Activated B cell treated with CpG ODN at 0.5 μM for 24 hours (primary cell): Measurements from ENCODE around the gene LBH. TPM values are rescaled to one million over a fixed set of nuclear protein-coding genes. Genes with fewer than 3 reads are reported as not detected.

Experiments
- ATAC-seq: fragments of 200-7000 bp; cut with Tn5 transposase; one replicate; pipeline ENCODE4 v1.10.0; 2021; ENCODE audit warnings: low read depth, mild to moderate bottlenecking, moderate library complexity
- CTCF ChIA-PET: fragments of 350-600 bp; sonication (Branson Sonifier 250); formaldehyde crosslinking; loops from one replicate; lab custom pipeline; 2021; ENCODE audit warnings: antibody characterized with exemption; lab: Charles Lee
- POLR2A ChIA-PET: fragments of 350-600 bp; sonication (Branson Sonifier 250); formaldehyde crosslinking; loops from one replicate; lab custom pipeline; 2021; ENCODE audit warnings: antibody characterized with exemption; lab: Charles Lee
- DNase-seq: peaks from one replicate; pipeline ENCODE4 v3.0.0; 2022
- H3K27ac Mint-ChIP-seq: one replicate; pipeline ENCODE4 v1.8.0; 2020; ENCODE audit warnings: mixed read lengths
- H3K27me3 Mint-ChIP-seq: one replicate; pipeline ENCODE4 v1.8.0; 2021; ENCODE audit warnings: mixed read lengths
- H3K36me3 Mint-ChIP-seq: one replicate; pipeline ENCODE4 v1.8.0; 2021; ENCODE audit warnings: low read depth, mixed read lengths
- H3K4me1 Mint-ChIP-seq: one replicate; pipeline ENCODE4 v1.8.0; 2021; ENCODE audit warnings: mixed read lengths
- H3K4me3 Mint-ChIP-seq: one replicate; pipeline ENCODE4 v1.8.0; 2020; ENCODE audit warnings: mild to moderate bottlenecking, mixed read lengths
- H3K9me3 Mint-ChIP-seq: one replicate; pipeline ENCODE4 v1.8.0; 2020; ENCODE audit warnings: mixed read lengths
- CTCF ChIP-seq: fragments of 200-600 bp; IDR thresholded peaks from one replicate; pipeline ENCODE4 v1.8.0; 2022; ENCODE audit warnings: antibody characterized with exemption, mild to moderate bottlenecking
- intact Hi-C: fragments of 100-400 bp; cut with micrococcal nuclease; formaldehyde crosslinking; loops from one replicate; pipeline ENCODE4 v1.15.1; 2024
- total RNA-seq: library from RNA; stranded (reverse); gene quantifications from 2 replicates; pipeline ENCODE4 v1.2.3, GENCODE V29; 2022

LBH gene
- total RNA-seq, 1 donor from 2014 or later, result 131 TPM

GRCh38 chr2:30257266-30258214 is 26.2 kb downstream of the LBH start:
- Mint-ChIP-seq H3K36me3 (peaks cover 83% of the 10 kb centered on the region), H3K4me3 (no peak overlapping the region), H3K4me1 (peaks cover 56% of the 10 kb centered on the region), H3K27me3 (no peaks in the 10 kb centered on the region), H3K27ac (peak overlapping the region; percentile 70), H3K9me3 (peaks cover 6% of the 10 kb centered on the region)
- ATAC-seq, result no peak
- POLR2A ChIA-PET, result interaction anchor here (0.9 to 1.2 kb wide), 2 partner anchors 10 to 24 kb away, joined by 3 to 4 read pairs; no protein-coding TSS in a partner anchor
- no peak for DNase-seq
- no peak for TF ChIP-seq CTCF
- intact Hi-C loops, result no loop called here
- CTCF ChIA-PET, result no interaction called here

GRCh38 chr2:30259071-30259470 is 27.7 kb downstream of the LBH start:
- H3K4me3 Mint-ChIP-seq, result no peak overlapping the region
- intact Hi-C loops, result no loop called here
- no peaks in the 10 kb centered on the region for H3K27me3 Mint-ChIP-seq
- no peak for DNase-seq
- H3K36me3 Mint-ChIP-seq, result peaks cover 74% of the 10 kb centered on the region
- H3K27ac Mint-ChIP-seq, result peak overlapping the region; percentile 27
- no peak for TF ChIP-seq CTCF
- H3K4me1 Mint-ChIP-seq, result peaks cover 51% of the 10 kb centered on the region
- ChIA-PET CTCF (interaction anchor here (0.8 kb wide), 1 partner anchor 14 kb away, joined by 3 read pairs; no protein-coding TSS in a partner anchor), POLR2A (interaction anchor here (0.6 to 0.7 kb wide), 3 partner anchors 21 to 28 kb away, joined by 3 to 5 read pairs (median 3); no protein-coding TSS in a partner anchor)
- peaks cover 8% of the 10 kb centered on the region for H3K9me3 Mint-ChIP-seq
- no peak for ATAC-seq

- CTCF ChIA-PET, result no interaction called here
Observed at GRCh38 chr2:30259827-30260679, 28.7 kb downstream of the LBH start.

GRCh38 chr2:30260941-30261340 is 29.6 kb downstream of the LBH start:
- DNase-seq, result no peak
- Mint-ChIP-seq H3K9me3 (peaks cover 8% of the 10 kb centered on the region), H3K4me1 (peaks cover 60% of the 10 kb centered on the region), H3K27ac (peak overlapping the region; percentile 74), H3K4me3 (no peak overlapping the region), H3K27me3 (no peaks in the 10 kb centered on the region), H3K36me3 (peaks cover 62% of the 10 kb centered on the region)
- intact Hi-C loops, result no loop called here
- ChIA-PET POLR2A (interaction anchor here (1.0 to 2.1 kb wide), 7 partner anchors 8 to 76 kb away, joined by 3 to 6 read pairs (median 5); no protein-coding TSS in a partner anchor), CTCF (interaction anchor here (1.4 kb wide), 1 partner anchor 214 kb away, joined by 7 read pairs; no protein-coding TSS in a partner anchor)
- TF ChIP-seq CTCF, result no peak
- no peak for ATAC-seq

More at GRCh38 chr2:30259827-30260679, 28.7 kb downstream of the LBH start:
- Mint-ChIP-seq H3K27me3 (no peaks in the 10 kb centered on the region), H3K4me1 (peaks cover 57% of the 10 kb centered on the region), H3K9me3 (peaks cover 8% of the 10 kb centered on the region), H3K27ac (peak overlapping the region; percentile 74), H3K4me3 (no peak overlapping the region), H3K36me3 (peaks cover 69% of the 10 kb centered on the region)
- DNase-seq (no peak), ATAC-seq (no peak)
- POLR2A ChIA-PET, result interaction anchor here (0.6 to 0.7 kb wide), 4 partner anchors 16 to 28 kb away, joined by 3 to 5 read pairs (median 4); no protein-coding TSS in a partner anchor
- no peak for TF ChIP-seq CTCF
- intact Hi-C loops, result no loop called here
